H1 (cell line): ENCODE results near the gene TWIST1. TPM values are rescaled to one million over a fixed set of nuclear protein-coding genes. Genes with fewer than 3 reads are reported as not detected.

ENCODE experiments used
- CTCF ChIA-PET: fragments of 300-600 bp; sonication (Branson Sonifier 250); formaldehyde crosslinking; loops from one replicate; lab custom pipeline; 2021; ENCODE audit not compliant: partially characterized antibody; lab: Charles Lee
- POLR2A ChIA-PET: fragments of 300-600 bp; sonication (Branson Sonifier 250); formaldehyde crosslinking; loops from one replicate; lab custom pipeline; 2021; ENCODE audit warnings: inconsistent platforms; ENCODE audit not compliant: partially characterized antibody; lab: Charles Lee
- DNase-seq, 2 experiments: peaks; one replicate each; pipeline versions ENCODE4 v3.0.0 to v3.0.0-alpha.2; 2010 to 2022; ENCODE audit warnings: low spot score in 2 of 2, low read depth in 1 of 2, mixed read lengths in 1 of 2
- FAIRE-seq: peaks from 2 replicates; lab custom pipeline; 2011; peaks lifted over from hg19 to GRCh38; lab: Jason Lieb, UNC
- H2AFZ ChIP-seq: 2 replicates; pipeline ENCODE4 v1.8.1; 2012; ENCODE audit warnings: low read length, inconsistent platforms
- H2AK5ac ChIP-seq: 2 replicates; pipeline ENCODE4 v1.6.1; 2013; ENCODE audit warnings: low read depth, low read length
- H2BK120ac ChIP-seq: replicated peaks from 2 replicates; pipeline ENCODE3; 2013; ENCODE audit warnings: low read depth, low read length, inconsistent platforms
- H2BK12ac ChIP-seq: 2 replicates; pipeline ENCODE4 v1.6.1; 2013; ENCODE audit warnings: low read depth, low read length
- H2BK15ac ChIP-seq: 2 replicates; pipeline ENCODE4 v1.6.1; 2013; ENCODE audit warnings: low read length
- H2BK20ac ChIP-seq: 2 replicates; pipeline ENCODE4 v1.6.1; 2013; ENCODE audit warnings: low read length
- H2BK5ac ChIP-seq: 2 replicates; pipeline ENCODE4 v1.6.1; 2013; ENCODE audit warnings: low read depth, low read length
- H3K14ac ChIP-seq: 2 replicates; pipeline ENCODE4 v1.6.1; 2013; ENCODE audit warnings: inconsistent platforms; ENCODE audit not compliant: insufficient read length
- H3K18ac ChIP-seq: 2 replicates; pipeline ENCODE4 v1.6.1; 2013; ENCODE audit warnings: low read length; ENCODE audit errors: extremely low read depth
- H3K23ac ChIP-seq: 2 replicates; pipeline ENCODE4 v1.6.1; 2013; ENCODE audit warnings: inconsistent platforms; ENCODE audit not compliant: insufficient read length
- H3K23me2 ChIP-seq: 2 replicates; pipeline ENCODE4 v1.6.1; 2013; ENCODE audit warnings: low read depth, low read length
- H3K27ac ChIP-seq: 2 replicates; pipeline ENCODE4 v1.6.1; 2011; ENCODE audit warnings: low read depth, low read length, inconsistent platforms
- H3K27me3 ChIP-seq, 4 experiments: replicated peaks in 1 of 4; 1 replicate in 1 of 4; 2 replicates in 3 of 4; pipeline versions ENCODE4 v1.6.1 to v1.8.1; 2011 to 2013; ENCODE audit warnings: low read length in 3 of 4, mild to moderate bottlenecking in 3 of 4, inconsistent platforms in 2 of 4, mixed read lengths in 2 of 4, moderate library complexity in 1 of 4; ENCODE audit not compliant: control insufficient read depth in 3 of 4, insufficient read depth in 3 of 4; ENCODE audit errors: extremely low read depth in 1 of 4
- H3K36me3 ChIP-seq, 4 experiments: 2 replicates each; pipeline versions ENCODE4 v1.6.1 to v1.8.1; 2011 to 2013; ENCODE audit warnings: mild to moderate bottlenecking in 4 of 4, low read length in 3 of 4, moderate library complexity in 2 of 4, control low read depth in 1 of 4, inconsistent platforms in 1 of 4; ENCODE audit not compliant: insufficient read depth in 4 of 4, control insufficient read depth in 2 of 4
- H3K4ac ChIP-seq: replicated peaks from 2 replicates; pipeline ENCODE3; 2013; ENCODE audit warnings: low read length, low read depth, mixed read lengths, inconsistent platforms; ENCODE audit not compliant: insufficient read length
- H3K4me1 ChIP-seq, 4 experiments: replicated peaks in 1 of 4; 1 replicate in 1 of 4; 2 replicates in 3 of 4; pipeline versions ENCODE4 v1.6.1 to v1.8.1; 2011 to 2013; ENCODE audit warnings: low read length in 3 of 4, inconsistent platforms in 2 of 4, mixed read lengths in 1 of 4; ENCODE audit not compliant: insufficient read depth in 4 of 4, control insufficient read depth in 3 of 4
- H3K4me2 ChIP-seq, 2 experiments: 2 replicates each; pipeline versions ENCODE4 v1.6.1 to v1.8.1; 2011 to 2013; ENCODE audit warnings: low read depth in 2 of 2, low read length in 2 of 2, control low read depth in 1 of 2, inconsistent platforms in 1 of 2, mild to moderate bottlenecking in 1 of 2; ENCODE audit not compliant: insufficient read depth in 1 of 2
- H3K4me3 ChIP-seq, 4 experiments: fragments of 200-600, 300-600 bp in 1 of 4; sonication (generic), shearing (Covaris generic), sonication (Bioruptor Twin) in 1 of 4; 2 replicates each; pipeline versions ENCODE4 v1.5.1 to v1.8.1; 2011 to 2016; ENCODE audit warnings: low read length in 4 of 4, low read depth in 3 of 4, control low read depth in 2 of 4, inconsistent platforms in 2 of 4, mild to moderate bottlenecking in 2 of 4, mixed read lengths in 1 of 4, moderate library complexity in 1 of 4; ENCODE audit not compliant: insufficient read depth in 2 of 4; ENCODE audit errors: extremely low read depth in 1 of 4
- H3K56ac ChIP-seq: replicated peaks from 2 replicates; pipeline ENCODE3; 2013; ENCODE audit warnings: low read depth, mild to moderate bottlenecking, mixed read lengths, low read length, inconsistent platforms; ENCODE audit not compliant: insufficient read length
- H3K79me1 ChIP-seq: 2 replicates; pipeline ENCODE4 v1.6.1; 2013; ENCODE audit warnings: low read depth, low read length, control low read depth
- H3K79me2 ChIP-seq, 2 experiments: 2 replicates each; pipeline versions ENCODE4 v1.6.1 to v1.8.1; 2012 to 2013; ENCODE audit warnings: low read length in 2 of 2, mild to moderate bottlenecking in 2 of 2, inconsistent platforms in 1 of 2; ENCODE audit not compliant: insufficient read depth in 2 of 2, control insufficient read depth in 1 of 2
- H3K9ac ChIP-seq, 4 experiments: replicated peaks in 1 of 4; 1 replicate in 1 of 4; 2 replicates in 3 of 4; pipeline versions ENCODE4 v1.6.1 to v1.8.1; 2011 to 2013; ENCODE audit warnings: low read depth in 3 of 4, low read length in 3 of 4, control low read depth in 2 of 4, mild to moderate bottlenecking in 2 of 4, moderate library complexity in 2 of 4, inconsistent platforms in 1 of 4; ENCODE audit errors: extremely low read depth in 1 of 4
- H3K9me3 ChIP-seq, 2 experiments: 2 replicates each; pipeline versions ENCODE4 v1.6.1 to v1.8.1; 2012 to 2013; ENCODE audit warnings: mild to moderate bottlenecking in 2 of 2, moderate library complexity in 2 of 2, control low read depth in 1 of 2, inconsistent platforms in 1 of 2, low read depth in 1 of 2, low read length in 1 of 2, mixed read lengths in 1 of 2; ENCODE audit not compliant: insufficient read depth in 2 of 2
- H4K20me1 ChIP-seq, 2 experiments: replicated peaks in 1 of 2; 2 replicates each; pipeline versions ENCODE3 to v1.8.1; 2011 to 2013; ENCODE audit warnings: inconsistent platforms in 2 of 2, low read length in 2 of 2, mild to moderate bottlenecking in 1 of 2; ENCODE audit not compliant: insufficient read depth in 2 of 2, control insufficient read depth in 1 of 2
- H4K5ac ChIP-seq: 2 replicates; pipeline ENCODE4 v1.6.1; 2013; ENCODE audit warnings: low read length, low read depth, mixed read lengths, inconsistent platforms; ENCODE audit not compliant: insufficient read length
- H4K8ac ChIP-seq: 2 replicates; pipeline ENCODE4 v1.8.0; 2013; ENCODE audit warnings: mild to moderate bottlenecking, moderate library complexity, low read length, inconsistent platforms; ENCODE audit not compliant: insufficient read depth; ENCODE audit errors: extremely low read depth
- H4K91ac ChIP-seq: replicated peaks from 2 replicates; pipeline ENCODE3; 2013; ENCODE audit warnings: low read length, mixed read lengths, inconsistent platforms; ENCODE audit not compliant: insufficient read length
- CEBPB ChIP-seq: IDR thresholded peaks from 2 replicates; pipeline ENCODE4 v1.6.1; 2012; ENCODE audit warnings: low read depth, low read length
- CREB1 ChIP-seq: IDR thresholded peaks from 2 replicates; pipeline ENCODE4 v1.6.1; 2012; ENCODE audit warnings: inconsistent platforms
- CTBP2 ChIP-seq: IDR thresholded peaks from 2 replicates; pipeline ENCODE4 v1.7.0; 2011; ENCODE audit warnings: borderline replicate concordance, mild to moderate bottlenecking, moderate library complexity, mixed read lengths, low read length; ENCODE audit not compliant: insufficient read depth, insufficient read length
- GABPA ChIP-seq: IDR thresholded peaks from 2 replicates; pipeline ENCODE4 v1.6.1; 2011; ENCODE audit warnings: mild to moderate bottlenecking, low read length, moderate library complexity, borderline replicate concordance; ENCODE audit not compliant: insufficient read depth
- KDM4A ChIP-seq: IDR thresholded peaks from one replicate; pipeline ENCODE4 v1.7.1; 2012; ENCODE audit warnings: low read depth, mild to moderate bottlenecking, moderate library complexity, low read length, inconsistent platforms; ENCODE audit not compliant: severe bottlenecking
- NRF1 ChIP-seq: IDR thresholded peaks from 2 replicates; pipeline ENCODE4 v1.6.1; 2011; ENCODE audit warnings: mild to moderate bottlenecking, low read depth, low read length, improper control_type of control experiment
- POLR2A ChIP-seq, 2 experiments: IDR thresholded peaks; 1 replicate in 1 of 2; 2 replicates in 1 of 2; pipeline ENCODE4 v1.6.1; 2011; ENCODE audit warnings: low read depth in 2 of 2, low read length in 2 of 2, mild to moderate bottlenecking in 2 of 2; ENCODE audit errors: control extremely low read depth in 1 of 2
- RNF2 ChIP-seq: fragments of 200-900, 300-1000 bp; sonication (generic); IDR thresholded peaks from 2 replicates; pipeline ENCODE4 v1.7.1; 2016; ENCODE audit warnings: borderline replicate concordance, low read depth, mild to moderate bottlenecking, antibody characterized with exemption, low read length; ENCODE audit not compliant: poor library complexity, severe bottlenecking; ENCODE audit errors: missing control alignments
- RXRA ChIP-seq: IDR thresholded peaks from 2 replicates; pipeline ENCODE4 v1.6.1; 2011; ENCODE audit warnings: low read depth, mild to moderate bottlenecking, low read length, moderate library complexity; ENCODE audit not compliant: insufficient read depth
- SIRT6 ChIP-seq: IDR thresholded peaks from one replicate; pipeline ENCODE4 v1.7.1; 2012; ENCODE audit warnings: low read length, inconsistent platforms
- SIX5 ChIP-seq: IDR thresholded peaks from 2 replicates; pipeline ENCODE4 v1.6.1; 2011; ENCODE audit warnings: mild to moderate bottlenecking, low read depth, low read length
- SP4 ChIP-seq: IDR thresholded peaks from 2 replicates; pipeline ENCODE4 v1.6.1; 2012; ENCODE audit warnings: low read length, inconsistent platforms
- TAF1 ChIP-seq: IDR thresholded peaks from 2 replicates; pipeline ENCODE4 v1.6.1; 2011; ENCODE audit warnings: mild to moderate bottlenecking, low read depth, low read length
- TAF7 ChIP-seq: optimal IDR thresholded peaks from 2 replicates; pipeline ENCODE3; 2011; ENCODE audit warnings: low read depth, mild to moderate bottlenecking, inconsistent platforms, low read length, moderate library complexity, borderline replicate concordance
- TBP ChIP-seq: IDR thresholded peaks from 2 replicates; pipeline ENCODE4 v1.6.1; 2011; ENCODE audit warnings: low read depth, low read length, improper control_type of control experiment
- ZNF274 ChIP-seq: IDR thresholded peaks from 2 replicates; pipeline ENCODE4 v1.7.0; 2012; ENCODE audit warnings: low read length, borderline replicate concordance; ENCODE audit errors: extremely low read depth
- WGBS, 2 experiments: shearing (Covaris generic) in 1 of 2; methylation state at CpG; one replicate each; pipeline versions ENCODE4 v1.1.6 to v1.1.7; 2013 to 2015; ENCODE audit warnings: low lambda C conversion rate in 2 of 2, mixed read lengths in 2 of 2, inconsistent platforms in 1 of 2, low coverage in 1 of 2, missing lambda C conversion rate in 1 of 2; ENCODE audit not compliant: insufficient replicate concordance in 2 of 2, insufficient coverage in 1 of 2, insufficient read length in 1 of 2; ENCODE audit errors: extremely low coverage in 1 of 2, missing lambda C conversion rate in 1 of 2; 5-methylcytosine and 5-hydroxymethylcytosine counted together
- polyA plus RNA-seq, 7 experiments: library from polyadenylated mRNA; depleted of rRNA in 3 of 7; stranded (reverse) in 5 of 7; unstranded in 2 of 7; fragments of >200 nt in 5 of 7; fragments of 200-250 nt in 2 of 7; gene quantifications; 1 replicate in 5 of 7; 2 replicates in 1 of 7; 4 replicates in 1 of 7; pipeline versions ENCODE4 v1.2.1 to v1.2.3, GENCODE V29; 2011 to 2013; ENCODE audit warnings: missing spikeins in 2 of 7, mixed read lengths in 2 of 7
- total RNA-seq: library from RNA; stranded (reverse); fragmentation: NEBNext Ultra II Directional; extraction: Animal tissue kit (Norgen Biotek cat#: 25700); gene quantifications from 2 replicates; pipeline ENCODE4 v1.2.1, GENCODE V29; 2021

TWIST1 gene
- total and polyA plus RNA-seq, 2 of the 8 experiments (the other 6 are each of a cell fraction or from before 2014, with no cell fraction given): 0.29 to 0.52 TPM

- no peaks in the 10 kb centered on the region for H3K27me3 ChIP-seq
- POLR2A ChIA-PET: no interaction called here
- H3K27ac ChIP-seq: no peak overlapping the region
Observed at GRCh38 chr7:19133886-19134285, 16.4 kb upstream of the TWIST1 start.

More at GRCh38 chr7:19133886-19134285, 16.4 kb upstream of the TWIST1 start:
- no peak overlapping the region for H2BK12ac ChIP-seq
- no peak overlapping the region for H3K4me3 ChIP-seq
- H4K8ac ChIP-seq: no peak overlapping the region
- H3K18ac ChIP-seq: no peak overlapping the region
- H2AK5ac ChIP-seq: no peak overlapping the region
- CTCF ChIA-PET: interaction anchor here (0.6 to 1.3 kb wide), 3 partner anchors 11 to 175 kb away, joined by 3 read pairs; partner anchors contain the start of gene FERD3L
- H3K14ac ChIP-seq: no peak overlapping the region
- no peaks in the 10 kb centered on the region for H3K9me3 ChIP-seq
- no peak for DNase-seq
- H2BK15ac ChIP-seq: no peak overlapping the region
- H2BK5ac ChIP-seq: no peak overlapping the region
- H3K79me1 ChIP-seq: no peaks in the 10 kb centered on the region
- no peaks in the 10 kb centered on the region for H3K79me2 ChIP-seq
- H3K56ac ChIP-seq: no peak overlapping the region
- TF ChIP-seq TAF7: no peak
- no peak for TF ChIP-seq ZNF274
- TF ChIP-seq GABPA: no peak
- no peak for TF ChIP-seq SIX5
- TF ChIP-seq CTBP2: no peak
- no peak for TF ChIP-seq POLR2A (IDR thresholded peaks at IDR 0.05; ENCODE audit: control extremely low read depth in 1 of 2, low read depth in 2 of 2, low read length in 2 of 2)
- TF ChIP-seq NRF1: no peak
- TF ChIP-seq SIRT6: no peak
- no peak for TF ChIP-seq CREB1
- TF ChIP-seq CEBPB: no peak
- TF ChIP-seq TAF1: no peak
- TF ChIP-seq KDM4A: no peak
- no peak for TF ChIP-seq TBP
- TF ChIP-seq RXRA: no peak
- TF ChIP-seq SP4: no peak
- TF ChIP-seq RNF2: no peak
- H2BK120ac ChIP-seq: no peak overlapping the region
- no peak for FAIRE-seq
- H2BK20ac ChIP-seq: no peak overlapping the region
- no peak overlapping the region for H4K5ac ChIP-seq
- no peak overlapping the region for H4K91ac ChIP-seq
- H3K36me3 ChIP-seq: no peaks in the 10 kb centered on the region
- H3K23ac ChIP-seq: no peak overlapping the region
- H3K4me2 ChIP-seq: no peak overlapping the region
- no peaks in the 10 kb centered on the region for H3K23me2 ChIP-seq
- no peak overlapping the region for H3K4ac ChIP-seq
- H4K20me1 ChIP-seq: no peaks in the 10 kb centered on the region
- H3K9ac ChIP-seq: no peak overlapping the region
- H3K4me1 ChIP-seq: no peaks in the 10 kb centered on the region
- 88% methylated on average over 4 of the region's 4 CpGs; no CpG with 5 or more reads in 1 of the 2 experiments for whole genome bisulfite sequencing, 2 experiments
- no peak overlapping the region for H2AFZ ChIP-seq
